MCF 10A (cell line): ENCODE results near the gene ABCF2. TPM values are rescaled to one million over a fixed set of nuclear protein-coding genes. Genes with fewer than 3 reads are reported as not detected.

ENCODE experiments used
- BruUV-seq: library from RNA; stranded (reverse); fragments of 400-500 nt; replicated peaks from 2 replicates; lab custom pipeline; 2021; lab: Mats Ljungman, UMichigan
- CTCF ChIA-PET: fragments of 300-600 bp; sonication (Branson Sonifier 250); formaldehyde crosslinking; extraction: SDS; loops from one replicate; lab custom pipeline; 2021; ENCODE audit warnings: antibody characterized with exemption, inconsistent platforms; lab: Yijun Ruan, JAX
- POLR2A ChIA-PET: fragments of 300-600, 350-650 bp; sonication (Branson Sonifier 250); formaldehyde crosslinking; extraction: SDS; loops from one replicate; lab custom pipeline; 2020; ENCODE audit warnings: antibody characterized with exemption, inconsistent platforms; lab: Yijun Ruan, JAX
- DNase-seq: peaks from one replicate; pipeline ENCODE4 v3.0.0-alpha.2; 2018; ENCODE audit not compliant: unreplicated experiment
- H3K27ac Mint-ChIP-seq: one replicate; pipeline ENCODE4 v1.8.0; 2022; ENCODE audit warnings: mild to moderate bottlenecking, low read depth, mixed read lengths; ENCODE audit not compliant: unreplicated experiment
- H3K27me3 Mint-ChIP-seq: one replicate; pipeline ENCODE4 v1.8.0; 2022; ENCODE audit warnings: mixed read lengths; ENCODE audit not compliant: insufficient read depth, unreplicated experiment
- H3K36me3 Mint-ChIP-seq: one replicate; pipeline ENCODE4 v1.8.0; 2022; ENCODE audit warnings: mild to moderate bottlenecking, moderate library complexity, mixed read lengths; ENCODE audit not compliant: insufficient read depth, unreplicated experiment
- H3K4me1 Mint-ChIP-seq: one replicate; pipeline ENCODE4 v1.8.0; 2022; ENCODE audit warnings: mixed read lengths; ENCODE audit not compliant: insufficient read depth, unreplicated experiment
- H3K4me3 Mint-ChIP-seq: one replicate; pipeline ENCODE4 v1.8.0; 2022; ENCODE audit warnings: mild to moderate bottlenecking, moderate library complexity, mixed read lengths; ENCODE audit not compliant: unreplicated experiment
- H3K9me3 Mint-ChIP-seq: one replicate; pipeline ENCODE4 v1.8.0; 2022; ENCODE audit warnings: mixed read lengths; ENCODE audit not compliant: unreplicated experiment
- CTCF ChIP-seq: fragments of 200-600 bp; IDR thresholded peaks from one replicate; pipeline ENCODE4 v1.8.0; 2022; ENCODE audit warnings: antibody characterized with exemption, mild to moderate bottlenecking; ENCODE audit not compliant: unreplicated experiment
- intact Hi-C: fragments of 100-400 bp; cut with micrococcal nuclease; formaldehyde crosslinking; loops from 2 replicates; pipeline ENCODE4 v1.14.1; 2022
- total RNA-seq: library from RNA; stranded (reverse); gene quantifications from 2 replicates; pipeline ENCODE4 v1.2.3, GENCODE V29; 2022

Gene ABCF2
- total RNA-seq, 1 experiment from 2014 or later, result 72.4 TPM

DNA sequence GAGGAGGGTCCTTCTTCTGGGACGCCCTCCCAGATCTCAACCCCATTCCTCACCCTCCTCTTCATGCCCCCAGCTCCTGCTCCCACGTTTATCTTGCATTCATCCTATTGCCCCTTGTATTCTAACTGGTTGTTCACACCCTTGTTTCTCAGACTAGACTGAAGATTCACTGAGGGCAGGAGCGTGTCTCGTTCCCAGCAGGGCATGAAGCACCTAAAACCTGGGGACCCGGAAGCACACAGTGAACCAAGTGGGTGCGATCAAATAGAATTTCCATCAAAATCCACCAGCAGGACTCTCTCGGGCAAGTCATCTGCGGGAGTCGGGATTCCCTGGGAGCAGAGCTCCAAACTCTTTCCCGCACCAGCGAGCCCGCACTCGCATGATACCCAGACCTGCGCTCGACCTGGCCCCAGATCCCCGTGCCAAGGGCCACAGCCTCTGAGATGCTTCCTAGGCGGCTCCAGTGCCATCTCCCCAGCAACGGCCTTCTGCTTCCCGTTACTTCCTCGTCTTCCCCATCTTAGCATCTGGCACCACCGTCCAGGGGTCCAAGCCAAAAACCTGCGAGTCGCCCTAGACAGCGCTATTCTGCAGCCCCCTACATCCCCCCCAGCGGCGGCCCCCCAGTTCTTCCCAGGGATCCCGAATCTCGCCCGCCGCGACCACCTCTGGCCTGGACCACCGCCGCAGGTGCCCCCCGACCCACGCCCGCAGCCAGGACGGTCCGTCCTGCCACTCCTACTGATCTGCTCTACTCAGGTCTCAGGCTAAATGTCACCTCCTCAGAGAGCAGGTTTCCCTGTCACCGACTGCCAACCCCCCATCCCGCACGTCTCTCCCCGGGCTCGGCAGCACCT, 53.4 kb downstream of the ABCF2 start:
- Mint-ChIP-seq H3K27me3 (peaks cover 73% of the 10 kb centered on the region), H3K4me1 (no peaks in the 10 kb centered on the region), H3K36me3 (no peaks in the 10 kb centered on the region), H3K4me3 (no peak overlapping the region), H3K27ac (no peak overlapping the region), H3K9me3 (no peaks in the 10 kb centered on the region)
- BruUV-seq, result no TSS peak
- intact Hi-C loops, result loop anchor here (2.0 kb wide), 1 partner anchor 211 kb away; no protein-coding TSS in a partner anchor
- POLR2A ChIA-PET, result no interaction called here
- no peak for TF ChIP-seq CTCF
- no peak for DNase-seq
- CTCF ChIA-PET, result interaction anchor here (0.7 to 1.1 kb wide), 9 partner anchors 11 to 404 kb away, joined by 3 to 4 read pairs (median 4); partner anchors contain the start of gene ASB10

GRCh38 chr7:151172273-151173141, 54.5 kb downstream of the ABCF2 start:
- Mint-ChIP-seq H3K4me3 (no peak overlapping the region), H3K36me3 (no peaks in the 10 kb centered on the region), H3K27ac (no peak overlapping the region), H3K9me3 (no peaks in the 10 kb centered on the region), H3K4me1 (no peaks in the 10 kb centered on the region), H3K27me3 (peaks cover 71% of the 10 kb centered on the region)
- ChIA-PET CTCF (interaction anchor here (0.6 to 1.3 kb wide), 29 partner anchors 9 to 1469 kb away, joined by 3 to 18 read pairs (median 4); partner anchors contain the start of gene CHPF2), POLR2A (no interaction called here)
- no TSS peak for BruUV-seq
- DNase-seq, result peak; percentile 74
- TF ChIP-seq CTCF, result peak; percentile 100
- intact Hi-C loops, result loop anchor here (1.0 to 2.0 kb wide), 4 partner anchors 48 to 394 kb away; no protein-coding TSS in a partner anchor

DNA sequence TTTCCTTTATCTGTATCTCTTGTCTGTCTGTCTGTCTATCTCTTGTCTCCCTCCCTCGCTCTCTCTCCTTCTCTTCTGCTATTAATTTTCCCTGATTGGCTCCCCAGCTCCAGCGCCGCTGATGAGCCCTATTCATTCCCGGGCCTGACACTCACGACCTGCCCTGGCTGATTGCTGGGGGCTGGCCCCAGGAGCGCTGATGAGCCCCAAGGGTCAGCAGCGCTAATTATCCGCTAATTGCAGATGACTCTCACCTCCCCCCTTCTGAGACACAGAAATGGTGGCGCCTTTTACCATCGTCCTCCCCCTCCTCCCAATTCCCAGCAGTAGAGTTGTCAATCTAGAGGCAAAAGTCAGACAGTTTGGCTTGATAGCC, 58.2 kb downstream of the ABCF2 start:
- ChIA-PET CTCF (interaction anchor here (0.6 kb wide), 3 partner anchors 21 to 145 kb away, joined by 3 to 4 read pairs (median 3); no protein-coding TSS in a partner anchor), POLR2A (interaction anchor here (0.7 kb wide), 1 partner anchor 237 kb away, joined by 3 read pairs; no protein-coding TSS in a partner anchor)
- Mint-ChIP-seq H3K4me3 (no peak overlapping the region), H3K4me1 (no peaks in the 10 kb centered on the region), H3K36me3 (no peaks in the 10 kb centered on the region), H3K27ac (no peak overlapping the region), H3K9me3 (no peaks in the 10 kb centered on the region), H3K27me3 (peaks cover 41% of the 10 kb centered on the region)
- no peak for TF ChIP-seq CTCF
- BruUV-seq, result no TSS peak
- no peak for DNase-seq
- intact Hi-C loops, result no loop called here
